ENCODE data around the gene GRM4.

DNA sequence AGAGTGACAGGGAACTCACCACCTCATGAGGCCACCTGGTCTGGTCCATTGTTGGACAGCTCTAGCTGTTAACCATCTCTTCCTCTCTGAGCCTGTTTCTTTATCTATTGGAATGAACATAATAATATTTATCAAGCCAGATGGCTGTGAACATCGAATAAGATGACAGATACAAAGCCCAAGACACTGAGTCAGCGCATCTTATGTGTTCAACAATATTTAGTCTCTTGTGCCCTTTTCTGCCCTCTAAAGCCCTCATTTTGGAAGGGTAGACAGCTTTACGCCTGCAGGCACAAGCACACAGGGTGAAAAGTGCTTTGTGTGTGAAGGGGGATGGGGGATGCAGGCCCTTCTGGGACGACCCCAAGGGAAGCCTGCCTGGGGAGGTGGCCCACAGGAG is 164.0 kb downstream of the GRM4 start:
- TF ChIP-seq, protein P1, sequence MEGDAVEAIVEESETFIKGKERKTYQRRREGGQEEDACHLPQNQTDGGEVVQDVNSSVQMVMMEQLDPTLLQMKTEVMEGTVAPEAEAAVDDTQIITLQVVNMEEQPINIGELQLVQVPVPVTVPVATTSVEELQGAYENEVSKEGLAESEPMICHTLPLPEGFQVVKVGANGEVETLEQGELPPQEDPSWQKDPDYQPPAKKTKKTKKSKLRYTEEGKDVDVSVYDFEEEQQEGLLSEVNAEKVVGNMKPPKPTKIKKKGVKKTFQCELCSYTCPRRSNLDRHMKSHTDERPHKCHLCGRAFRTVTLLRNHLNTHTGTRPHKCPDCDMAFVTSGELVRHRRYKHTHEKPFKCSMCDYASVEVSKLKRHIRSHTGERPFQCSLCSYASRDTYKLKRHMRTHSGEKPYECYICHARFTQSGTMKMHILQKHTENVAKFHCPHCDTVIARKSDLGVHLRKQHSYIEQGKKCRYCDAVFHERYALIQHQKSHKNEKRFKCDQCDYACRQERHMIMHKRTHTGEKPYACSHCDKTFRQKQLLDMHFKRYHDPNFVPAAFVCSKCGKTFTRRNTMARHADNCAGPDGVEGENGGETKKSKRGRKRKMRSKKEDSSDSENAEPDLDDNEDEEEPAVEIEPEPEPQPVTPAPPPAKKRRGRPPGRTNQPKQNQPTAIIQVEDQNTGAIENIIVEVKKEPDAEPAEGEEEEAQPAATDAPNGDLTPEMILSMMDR (conservative IDR thresholded peaks at IDR 0.05; ENCODE audit: low read length): no peak
- TF ChIP-seq EZH2phosphoT487 (IDR thresholded peaks at IDR 0.05; ENCODE audit: borderline replicate concordance): no peak
